CD4-positive, CD25-positive, alpha-beta regulatory T cell (primary cell): ENCODE data around the gene ZNF500. TPM values are rescaled to one million over a fixed set of nuclear protein-coding genes. Genes with fewer than 3 reads are reported as not detected.

Experiments
- ATAC-seq, 2 donors: fragments of 150-1000 bp; cut with Tn5 transposase; one replicate each; pipeline ENCODE4 v1.10.0; 2021; ENCODE audit warnings: low read depth in 2 of 2, moderate number of reproducible peaks in 2 of 2, moderate library complexity in 1 of 2
- DNase-seq, 3 donors: peaks; one replicate each; pipeline versions ENCODE4 v3.0.0 to v3.0.0-alpha.2; 2012 to 2022; ENCODE audit warnings: mixed read lengths in 1 of 3
- H3K27ac ChIP-seq: one replicate; pipeline ENCODE4 v1.7.0; 2013; ENCODE audit warnings: mild to moderate bottlenecking, low read length; ENCODE audit not compliant: insufficient read depth, poor library complexity, severe bottlenecking
- H3K27me3 ChIP-seq: one replicate; pipeline ENCODE4 v1.7.0; 2013; ENCODE audit warnings: low read length; ENCODE audit not compliant: control insufficient read depth, insufficient read depth
- H3K36me3 ChIP-seq: one replicate; pipeline ENCODE4 v1.7.0; 2013; ENCODE audit warnings: mild to moderate bottlenecking, low read length, moderate library complexity; ENCODE audit not compliant: control insufficient read depth, insufficient read depth
- H3K4me1 ChIP-seq: 2 replicates; pipeline ENCODE4 v1.7.0; 2013; ENCODE audit warnings: mild to moderate bottlenecking, low read length; ENCODE audit not compliant: insufficient read depth, control insufficient read depth, poor library complexity, severe bottlenecking
- H3K4me3 ChIP-seq: one replicate; pipeline ENCODE4 v1.7.0; 2013; ENCODE audit warnings: low read depth, mild to moderate bottlenecking, low read length, moderate library complexity
- H3K9me3 ChIP-seq, 2 experiments: 1 replicate in 1 of 2; 2 replicates in 1 of 2; pipeline ENCODE4 v1.7.0; 2013; ENCODE audit warnings: low read length in 2 of 2, mild to moderate bottlenecking in 1 of 2, moderate library complexity in 1 of 2; ENCODE audit not compliant: control insufficient read depth in 2 of 2
- H3K27ac Mint-ChIP-seq, 3 donors: one replicate each; pipeline ENCODE4 v1.8.0; 2020 to 2022; ENCODE audit warnings: mild to moderate bottlenecking in 3 of 3, mixed read lengths in 3 of 3, moderate library complexity in 2 of 3
- H3K27me3 Mint-ChIP-seq: one replicate; pipeline ENCODE4 v1.8.0; 2022; ENCODE audit warnings: mild to moderate bottlenecking, mixed read lengths
- H3K36me3 Mint-ChIP-seq: one replicate; pipeline ENCODE4 v1.8.0; 2020; ENCODE audit warnings: mixed read lengths
- H3K4me1 Mint-ChIP-seq, 4 donors: one replicate each; pipeline ENCODE4 v1.8.0; 2020 to 2022; ENCODE audit warnings: mixed read lengths in 4 of 4, mild to moderate bottlenecking in 1 of 4
- H3K4me3 Mint-ChIP-seq, 4 donors: one replicate each; pipeline ENCODE4 v1.8.0; 2020 to 2022; ENCODE audit warnings: mild to moderate bottlenecking in 4 of 4, mixed read lengths in 4 of 4, moderate library complexity in 3 of 4
- H3K9me3 Mint-ChIP-seq, 7 donors: one replicate each; pipeline ENCODE4 v1.8.0; 2020 to 2022; ENCODE audit warnings: mixed read lengths in 7 of 7, mild to moderate bottlenecking in 3 of 7, moderate library complexity in 2 of 7
- polyA plus RNA-seq, 4 donors: library from polyadenylated mRNA; unstranded; fragments of 300-500 nt; fragmentation: Illumina TruSeq; gene quantifications; one replicate each; pipeline ENCODE4 v1.2.3, GENCODE V29; 2021
- total RNA-seq: library from RNA; stranded (reverse); gene quantifications from one replicate; pipeline ENCODE4 v1.2.3, GENCODE V29; 2022

Gene ZNF500
- total and polyA plus RNA-seq, 5 donors from 2014 or later, result 4.5 to 16.9 (median 12.3) TPM

DNA sequence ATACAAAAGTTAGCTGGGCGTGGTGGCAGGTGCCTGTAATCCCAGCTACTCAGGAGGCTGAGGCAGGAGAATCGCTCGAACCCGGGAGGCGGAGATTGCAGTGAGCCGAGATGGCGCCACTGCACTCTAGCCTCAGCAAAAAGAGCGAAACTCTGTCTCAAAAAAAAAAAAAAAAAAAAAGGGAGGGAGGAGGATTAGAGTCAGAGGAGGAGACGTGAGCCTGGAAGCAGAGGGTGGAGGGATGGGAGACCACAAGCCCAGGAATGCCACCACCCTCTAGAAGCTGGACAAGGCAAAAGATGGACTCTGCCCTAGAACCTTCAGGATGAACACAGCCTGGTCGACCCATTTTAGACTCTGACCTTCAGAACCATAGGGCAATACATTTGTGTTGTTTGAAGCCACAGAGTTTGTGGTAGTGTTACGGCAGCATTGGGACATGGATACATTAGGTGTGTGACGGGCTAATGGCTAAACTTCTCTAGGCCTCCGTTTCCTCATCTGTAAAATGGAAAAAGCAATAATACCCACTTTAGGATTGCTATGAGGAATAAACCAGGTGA, 26.1 kb upstream of the ZNF500 start:
- Histone ChIP-seq H3K9me3 (no peaks in the 10 kb centered on the region), H3K4me1 (no peaks in the 10 kb centered on the region), H3K27me3 (no peaks in the 10 kb centered on the region), H3K36me3 (no peaks in the 10 kb centered on the region), H3K4me3 (no peak overlapping the region), H3K27ac (no peak overlapping the region)
- no peaks in the 10 kb centered on the region for H3K4me1 Mint-ChIP-seq
- ATAC-seq (no peak), DNase-seq (no peak)
- no peaks in the 10 kb centered on the region for H3K9me3 Mint-ChIP-seq
- no peaks in the 10 kb centered on the region for H3K27me3 Mint-ChIP-seq
- no peak overlapping the region for H3K27ac Mint-ChIP-seq
- H3K4me3 Mint-ChIP-seq, result no peak overlapping the region
- H3K36me3 Mint-ChIP-seq, result no peaks in the 10 kb centered on the region

- Mint-ChIP-seq H3K4me3 (peak overlapping the region in 1 of 4 donors; percentile 15), H3K4me1 (no peaks in the 10 kb centered on the region), H3K27ac (no peak overlapping the region), H3K9me3 (no peaks in the 10 kb centered on the region), H3K27me3 (no peaks in the 10 kb centered on the region), H3K36me3 (no peaks in the 10 kb centered on the region)
- no peak overlapping the region for H3K4me3 ChIP-seq
- H3K36me3 ChIP-seq, result no peaks in the 10 kb centered on the region
- H3K27me3 ChIP-seq, result no peaks in the 10 kb centered on the region
- no peaks in the 10 kb centered on the region for H3K9me3 ChIP-seq
- DNase-seq, result no peak
- no peak for ATAC-seq
- no peak overlapping the region for H3K27ac ChIP-seq
- H3K4me1 ChIP-seq, result no peaks in the 10 kb centered on the region
Measured at GRCh38 chr16:4790871-4791270, 23.9 kb upstream of the ZNF500 start.

DNA sequence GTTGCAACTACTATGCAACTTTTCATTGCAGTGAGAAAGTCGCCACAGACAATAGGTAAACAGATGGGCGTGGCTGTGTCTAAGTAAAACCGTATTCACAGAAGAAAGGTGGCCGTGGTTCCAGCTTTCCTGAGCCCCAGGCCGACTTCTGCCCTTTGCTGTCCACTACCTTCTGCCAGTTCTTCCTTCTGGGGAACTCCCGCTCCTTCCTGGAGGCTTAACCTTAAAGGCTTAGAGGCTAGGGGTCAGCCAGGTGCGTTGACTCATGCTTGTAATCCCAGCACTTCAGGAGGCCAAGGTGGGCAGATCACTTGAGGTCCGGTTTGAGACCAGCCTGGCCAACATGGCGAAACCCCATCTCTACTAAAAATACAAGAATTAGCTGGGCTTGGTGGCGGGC, 23.3 kb upstream of the ZNF500 start:
- Mint-ChIP-seq H3K27me3 (no peaks in the 10 kb centered on the region), H3K9me3 (no peaks in the 10 kb centered on the region), H3K27ac (no peak overlapping the region), H3K4me3 (no peak overlapping the region), H3K4me1 (no peaks in the 10 kb centered on the region), H3K36me3 (no peaks in the 10 kb centered on the region)
- DNase-seq, result no peak
- H3K4me1 ChIP-seq, result no peaks in the 10 kb centered on the region
- H3K36me3 ChIP-seq, result no peaks in the 10 kb centered on the region
- no peak overlapping the region for H3K4me3 ChIP-seq
- no peaks in the 10 kb centered on the region for H3K9me3 ChIP-seq
- ATAC-seq, result no peak
- no peaks in the 10 kb centered on the region for H3K27me3 ChIP-seq
- H3K27ac ChIP-seq, result no peak overlapping the region

DNA sequence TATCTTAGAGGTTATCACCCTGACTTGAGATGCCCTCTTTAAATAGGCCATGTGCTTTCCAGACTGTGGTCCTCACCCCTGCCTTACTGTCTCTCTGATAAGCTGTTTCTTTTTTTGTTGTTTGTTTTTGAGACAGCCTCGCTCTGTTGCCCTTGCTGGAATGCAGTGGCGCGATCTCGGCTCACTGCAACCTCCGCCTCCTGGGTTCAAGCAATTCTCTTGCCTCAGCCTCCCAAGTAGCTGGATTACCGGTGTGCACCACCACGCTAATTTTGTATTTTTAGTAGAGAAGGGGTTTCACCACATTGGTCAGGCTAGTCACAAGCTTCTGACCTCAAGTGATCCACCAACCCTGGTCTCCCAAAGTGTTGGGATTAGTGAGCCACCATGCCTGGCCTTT, 21.9 kb upstream of the ZNF500 start:
- Histone ChIP-seq H3K27me3 (no peaks in the 10 kb centered on the region), H3K4me3 (no peak overlapping the region), H3K9me3 (no peaks in the 10 kb centered on the region), H3K36me3 (no peaks in the 10 kb centered on the region), H3K4me1 (no peaks in the 10 kb centered on the region), H3K27ac (no peak overlapping the region)
- Mint-ChIP-seq H3K4me1 (no peaks in the 10 kb centered on the region), H3K36me3 (no peaks in the 10 kb centered on the region), H3K27ac (peak overlapping the region in 2 of 3 donors; percentile 59 to 95), H3K9me3 (no peaks in the 10 kb centered on the region), H3K4me3 (no peak overlapping the region), H3K27me3 (no peaks in the 10 kb centered on the region)
- ATAC-seq (no peak), DNase-seq (no peak)

DNA sequence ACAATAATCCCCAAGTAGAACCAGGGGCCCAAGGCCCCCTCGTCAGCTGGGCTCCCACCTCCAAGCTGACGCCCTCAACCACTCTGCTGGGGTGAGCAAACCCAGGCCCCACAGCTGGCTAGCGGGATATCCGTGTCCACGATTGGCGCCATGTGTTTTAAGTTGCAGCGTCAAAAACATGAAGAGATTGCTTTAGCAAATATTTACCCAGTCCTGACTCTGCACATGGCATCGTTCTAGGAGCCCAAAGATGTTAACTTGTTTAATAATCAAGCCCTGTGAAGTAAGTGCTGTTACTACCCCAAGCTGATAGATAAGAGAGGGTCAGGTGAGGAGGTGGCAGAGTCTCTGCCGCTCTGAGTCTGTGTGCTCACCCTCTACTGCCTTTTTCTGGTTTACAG, 21.5 kb upstream of the ZNF500 start:
- no peak overlapping the region for H3K4me3 Mint-ChIP-seq
- DNase-seq, result no peak

DNA sequence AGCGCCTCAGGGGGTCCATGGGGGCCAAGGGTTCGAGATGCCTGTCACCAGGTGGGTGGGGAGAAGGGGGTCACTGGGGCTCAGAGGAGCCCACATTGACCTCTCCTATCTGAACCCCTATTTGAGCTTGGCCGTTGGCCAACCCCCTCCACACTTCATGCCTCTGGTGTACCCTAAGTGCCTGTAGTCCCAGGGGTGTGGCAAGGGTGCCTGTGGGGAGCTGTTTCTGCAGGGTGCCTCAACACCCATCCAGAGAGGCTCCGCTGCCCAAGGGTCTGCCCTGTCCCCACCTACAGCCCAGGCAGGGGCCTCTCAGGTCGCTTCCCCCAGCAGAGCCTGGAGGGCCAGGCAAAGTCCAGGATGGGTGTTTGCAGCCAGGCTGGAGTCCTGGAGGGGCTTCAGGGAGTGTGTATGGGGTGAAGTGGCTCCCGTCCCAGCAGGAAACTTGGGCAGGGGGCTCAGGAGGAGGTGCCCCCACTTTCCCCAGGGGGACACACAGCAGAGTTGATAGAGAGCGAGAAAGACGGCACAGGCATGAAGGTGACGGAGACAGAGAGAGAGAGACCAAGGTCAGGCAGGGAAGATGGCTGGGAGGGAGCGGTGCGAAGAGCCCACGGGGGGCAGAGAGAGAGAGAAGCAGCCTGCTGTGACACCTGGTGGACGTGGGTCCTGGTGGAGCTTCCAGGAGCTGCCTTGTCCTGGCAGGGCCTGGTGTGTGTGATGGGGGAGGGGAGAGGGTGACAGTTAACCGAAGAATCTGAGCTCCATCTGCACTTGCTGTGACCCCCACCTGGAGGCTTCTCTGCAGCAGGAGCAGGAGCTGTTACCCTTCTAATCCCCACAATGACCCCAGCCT, 20.9 kb upstream of the ZNF500 start, which contains the start of gene SEPTIN12:
SEPTIN12 (minus strand) TSS at position 719 of the 856 bp plus-strand sequence; CDS start at position 19, 700 bp downstream.
- Histone ChIP-seq H3K27me3 (no peaks in the 10 kb centered on the region), H3K9me3 (no peaks in the 10 kb centered on the region), H3K4me3 (no peak within 1 kb of the TSS), H3K4me1 (no peaks in the 10 kb centered on the region), H3K36me3 (no peaks in the 10 kb centered on the region), H3K27ac (no peak within 1 kb of the TSS)
- DNase-seq (no peak), ATAC-seq (no peak)
- H3K36me3 Mint-ChIP-seq, result no peaks in the 10 kb centered on the region
- H3K4me1 Mint-ChIP-seq, result no peaks in the 10 kb centered on the region
- H3K27ac Mint-ChIP-seq, result peak within 1 kb of the TSS in 2 of 3 donors; percentile 59 to 95
- H3K4me3 Mint-ChIP-seq, result no peak within 1 kb of the TSS
- H3K27me3 Mint-ChIP-seq, result no peaks in the 10 kb centered on the region
- H3K9me3 Mint-ChIP-seq, result no peaks in the 10 kb centered on the region

More for the DNA sequence above, 21.5 kb upstream of the ZNF500 start:
- H3K9me3 Mint-ChIP-seq, result no peaks in the 10 kb centered on the region
- H3K36me3 ChIP-seq, result no peaks in the 10 kb centered on the region
- no peaks in the 10 kb centered on the region for H3K4me1 ChIP-seq
- no peaks in the 10 kb centered on the region for H3K9me3 ChIP-seq
- no peak overlapping the region for H3K27ac ChIP-seq
- no peaks in the 10 kb centered on the region for H3K27me3 Mint-ChIP-seq
- H3K27me3 ChIP-seq, result no peaks in the 10 kb centered on the region
- peak overlapping the region in 2 of 3 donors; percentile 59 to 95 for H3K27ac Mint-ChIP-seq
- H3K4me3 ChIP-seq, result no peak overlapping the region
- no peak for ATAC-seq
- no peaks in the 10 kb centered on the region for H3K36me3 Mint-ChIP-seq
- H3K4me1 Mint-ChIP-seq, result no peaks in the 10 kb centered on the region

DNA sequence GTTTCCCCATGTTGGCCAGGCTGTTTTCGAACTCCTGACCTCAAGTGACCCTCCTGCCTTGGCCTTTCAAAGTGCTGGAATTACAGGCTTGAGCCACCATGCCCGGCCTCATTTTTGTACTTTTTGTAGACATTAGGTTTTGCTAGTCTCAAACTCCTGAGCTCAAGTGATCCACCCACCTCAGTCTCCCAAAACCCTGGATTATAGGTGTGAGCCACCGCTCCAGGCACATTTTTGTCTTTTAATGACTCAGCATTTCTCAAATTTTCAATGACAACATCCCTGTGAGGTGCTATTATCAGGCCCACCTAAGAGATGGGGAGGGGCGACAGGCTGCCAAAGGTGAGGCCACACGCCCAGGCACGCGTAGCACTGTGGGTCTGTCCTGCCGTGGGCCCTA, 20.1 kb upstream of the ZNF500 start:
- Mint-ChIP-seq H3K4me1 (no peaks in the 10 kb centered on the region), H3K36me3 (no peaks in the 10 kb centered on the region), H3K27ac (no peak overlapping the region), H3K9me3 (no peaks in the 10 kb centered on the region), H3K4me3 (no peak overlapping the region), H3K27me3 (no peaks in the 10 kb centered on the region)
- Histone ChIP-seq H3K9me3 (no peaks in the 10 kb centered on the region), H3K36me3 (no peaks in the 10 kb centered on the region), H3K27me3 (no peaks in the 10 kb centered on the region), H3K4me3 (no peak overlapping the region), H3K27ac (no peak overlapping the region), H3K4me1 (no peaks in the 10 kb centered on the region)
- ATAC-seq, result no peak
- no peak for DNase-seq
